Aorta (tissue), 5 donors: ENCODE measurements around the gene RCN2. TPM values are rescaled to one million over a fixed set of nuclear protein-coding genes. Genes with fewer than 3 reads are reported as not detected.

Experiments used
- ATAC-seq: fragments of 200-7000 bp; cut with Tn5 transposase; one replicate; pipeline ENCODE4 v1.9.1; 2022; ENCODE audit warnings: moderate library complexity; ENCODE audit not compliant: low FRiP score
- DNase-seq, 2 donors: peaks; one replicate each; pipeline ENCODE4 v3.0.0-alpha.2; 2020
- H3K27ac ChIP-seq, 2 donors: one replicate each; pipeline ENCODE4 v1.5.1; 2013; ENCODE audit warnings: low read length in 2 of 2, mild to moderate bottlenecking in 2 of 2, moderate library complexity in 2 of 2, control low read depth in 1 of 2, inconsistent platforms in 1 of 2, low read depth in 1 of 2
- H3K27me3 ChIP-seq, 2 donors: one replicate each; pipeline ENCODE4 v1.6.1; 2013; ENCODE audit warnings: control low read depth in 1 of 2, low read length in 1 of 2, mild to moderate bottlenecking in 1 of 2, moderate library complexity in 1 of 2; ENCODE audit not compliant: insufficient read depth in 2 of 2, control insufficient read depth in 1 of 2
- H3K36me3 ChIP-seq, 2 donors: one replicate each; pipeline ENCODE4 v1.6.1; 2013; ENCODE audit warnings: control low read depth in 1 of 2, low read length in 1 of 2, mild to moderate bottlenecking in 1 of 2; ENCODE audit not compliant: insufficient read depth in 2 of 2, control insufficient read depth in 1 of 2
- H3K4me1 ChIP-seq, 2 donors: one replicate each; pipeline ENCODE4 v1.6.1; 2013; ENCODE audit warnings: low read length in 2 of 2, control low read depth in 1 of 2, mild to moderate bottlenecking in 1 of 2, moderate library complexity in 1 of 2; ENCODE audit not compliant: insufficient read depth in 2 of 2, control insufficient read depth in 1 of 2
- H3K4me3 ChIP-seq, 2 donors: one replicate each; pipeline ENCODE4 v1.5.1; 2013; ENCODE audit warnings: low read length in 2 of 2, control low read depth in 1 of 2, mild to moderate bottlenecking in 1 of 2
- H3K9me3 ChIP-seq: one replicate; pipeline ENCODE4 v1.6.1; 2013; ENCODE audit warnings: mild to moderate bottlenecking, low read length; ENCODE audit not compliant: control insufficient read depth
- WGBS, 2 donors: extraction: QIAGEN DNeasy Blood & Tissue Kit; methylation state at CpG; one replicate each; pipeline ENCODE4 v1.1.7; 2013; 5-methylcytosine and 5-hydroxymethylcytosine counted together
- intact Hi-C, 2 donors: fragments of 100-400 bp; cut with DNase I; formaldehyde crosslinking; loops; one replicate each; pipeline versions ENCODE4 v1.14.2 to v1.15.0; 2022
- polyA plus RNA-seq, 2 donors: library from polyadenylated mRNA; stranded (reverse); fragments of 200-250 nt; gene quantifications; one replicate each; pipeline ENCODE4 v1.2.3, GENCODE V29; 2013
- total RNA-seq, 2 donors: library from RNA; stranded (reverse); fragmentation: NEBNext Ultra II Directional; extraction: Animal tissue kit (Norgen Biotek cat#: 25700); gene quantifications; one replicate each; pipeline ENCODE4 v1.2.1, GENCODE V29; 2021
- donor health status: healthy with polysubstance abuse.
- donor health status: Bipolar disorder and iron deficiency.
- donor health status: DM: no; HTN: no; CAD: no.
- donor health status: DM: no; HTN: no; CAD: no.
- donor health status: DM: yes; HTN: yes; CAD: no.

RCN2 gene
- total and polyA plus RNA-seq, 4 donors, result 41.0 to 65.0 (median 55.7) TPM

GRCh38 chr15:76982356-76982755, 50.8 kb downstream of the RCN2 start:
- intact Hi-C loops, result no loop called here
- Histone ChIP-seq H3K27ac (no peak overlapping the region), H3K4me3 (no peak overlapping the region), H3K36me3 (no peaks in the 10 kb centered on the region), H3K27me3 (no peaks in the 10 kb centered on the region), H3K4me1 (no peaks in the 10 kb centered on the region), H3K9me3 (no peaks in the 10 kb centered on the region)
- ATAC-seq (no peak), DNase-seq (peak; percentile 21 to 23)
- WGBS, 2 donors, result 89 to 91% methylated on average over 9 of the region's 9 CpGs

- Histone ChIP-seq H3K36me3 (no peaks in the 10 kb centered on the region), H3K4me3 (no peak overlapping the region), H3K9me3 (no peaks in the 10 kb centered on the region), H3K4me1 (no peaks in the 10 kb centered on the region), H3K27ac (no peak overlapping the region), H3K27me3 (no peaks in the 10 kb centered on the region)
- intact Hi-C loops, result no loop called here
- ATAC-seq (no peak), DNase-seq (peak in 1 of 2 donors; percentile 14)
- WGBS, 2 donors, result 81 to 83% methylated on average over 6 of the region's 6 CpGs
Measured at GRCh38 chr15:76982756-76983155, 51.2 kb downstream of the RCN2 start.

DNA sequence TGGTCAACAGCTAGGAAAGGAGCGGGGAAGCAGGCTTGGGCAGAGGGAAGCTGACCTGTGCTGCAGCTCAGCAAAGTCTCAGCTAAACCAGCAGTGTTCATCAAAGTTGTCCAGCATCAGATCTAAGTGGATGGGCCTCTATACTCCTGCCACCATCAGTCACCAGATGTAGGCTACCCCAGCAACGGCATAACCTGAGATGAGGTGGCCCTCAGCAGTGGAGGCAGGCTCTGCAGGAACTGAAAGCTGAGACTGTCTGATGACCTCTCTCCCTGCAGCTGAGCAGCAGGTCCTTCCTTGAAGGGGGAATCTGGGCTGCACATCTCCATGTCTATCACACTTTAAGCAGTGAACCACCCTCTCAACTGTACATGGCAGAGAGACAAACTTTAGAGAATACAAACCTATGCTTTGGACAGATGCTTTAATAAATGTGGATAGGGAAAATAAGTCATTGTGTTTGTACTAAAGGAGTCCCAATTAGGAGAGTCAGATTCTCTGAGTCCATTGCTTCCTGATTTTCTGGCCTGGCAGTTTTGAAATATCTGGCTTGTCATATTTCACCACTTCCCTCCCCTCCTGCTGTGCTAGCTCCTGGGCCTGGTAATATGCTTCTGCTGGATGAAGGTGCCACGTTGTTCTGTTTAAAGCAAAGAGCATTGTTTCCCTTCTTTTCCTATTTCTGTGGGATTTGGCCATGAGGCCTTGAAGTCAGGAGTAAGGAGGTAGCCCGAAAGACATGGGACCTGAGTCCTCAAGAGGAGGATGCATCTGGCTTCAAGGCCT, 52.2 kb downstream of the RCN2 start:
- no peaks in the 10 kb centered on the region for H3K4me1 ChIP-seq
- DNase-seq (peak; percentile 9 to 46), ATAC-seq (peak; percentile 29)
- no peak overlapping the region for H3K27ac ChIP-seq
- no peak overlapping the region for H3K4me3 ChIP-seq
- H3K9me3 ChIP-seq, result no peaks in the 10 kb centered on the region
- H3K36me3 ChIP-seq, result no peaks in the 10 kb centered on the region
- WGBS, 2 donors, result 79 to 80% methylated on average over 4 of the region's 4 CpGs
- intact Hi-C loops, result no loop called here
- H3K27me3 ChIP-seq, result no peaks in the 10 kb centered on the region

DNA sequence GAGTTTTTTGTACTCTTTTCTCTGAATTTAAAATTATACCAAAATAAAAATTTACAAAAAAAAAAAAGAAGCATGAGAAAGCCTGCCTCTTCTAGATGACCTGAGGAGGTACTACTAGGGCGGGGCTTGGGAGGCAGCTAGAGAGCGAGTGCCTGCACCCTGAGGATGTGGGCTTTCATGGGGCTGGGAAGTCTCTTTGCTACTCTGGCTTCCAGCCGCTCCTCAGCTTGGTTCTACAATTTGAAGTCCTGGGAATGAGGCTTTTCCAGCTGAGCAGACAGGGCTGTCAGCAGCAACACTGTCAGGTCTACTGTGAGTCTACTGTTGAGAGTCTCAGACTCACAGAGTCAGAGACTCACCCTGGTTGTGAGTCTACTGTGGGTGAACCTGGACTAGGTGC, 55.2 kb downstream of the RCN2 start:
- Histone ChIP-seq H3K27me3 (no peaks in the 10 kb centered on the region), H3K4me1 (no peaks in the 10 kb centered on the region), H3K9me3 (no peaks in the 10 kb centered on the region), H3K27ac (no peak overlapping the region), H3K36me3 (no peaks in the 10 kb centered on the region), H3K4me3 (no peak overlapping the region)
- 89 to 92% methylated on average over 3 of the region's 3 CpGs for WGBS, 2 donors
- intact Hi-C loops, result no loop called here
- no peak for ATAC-seq
- DNase-seq, result peak; percentile 31 to 34

DNA sequence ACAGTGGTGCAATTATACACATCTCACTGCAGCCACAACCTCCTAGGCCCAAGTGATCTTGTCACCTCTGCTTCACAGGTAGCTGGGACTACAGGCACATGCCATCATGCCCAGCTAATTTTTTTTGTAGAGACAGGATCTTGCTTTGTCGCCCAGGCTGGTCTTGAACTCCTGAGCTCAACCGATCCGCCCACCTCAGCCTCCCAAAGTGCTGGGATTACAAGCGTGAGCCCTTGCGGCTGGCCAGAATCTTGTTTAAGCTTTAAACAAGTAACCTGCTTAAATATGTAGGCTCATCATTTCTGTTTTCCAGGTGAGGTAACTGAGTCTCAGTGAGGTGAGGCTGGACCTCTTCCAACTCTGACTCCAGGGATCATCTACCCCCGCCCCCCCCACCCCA, 55.7 kb downstream of the RCN2 start:
- no peak overlapping the region for H3K27ac ChIP-seq
- intact Hi-C loops, result no loop called here
- H3K9me3 ChIP-seq, result no peaks in the 10 kb centered on the region
- WGBS, 2 donors, result 93 to 96% methylated on average over 6 of the region's 6 CpGs
- no peaks in the 10 kb centered on the region for H3K27me3 ChIP-seq
- H3K4me1 ChIP-seq, result no peaks in the 10 kb centered on the region
- no peak overlapping the region for H3K4me3 ChIP-seq
- DNase-seq (peak; percentile 27 to 28), ATAC-seq (no peak)
- H3K36me3 ChIP-seq, result no peaks in the 10 kb centered on the region

DNA sequence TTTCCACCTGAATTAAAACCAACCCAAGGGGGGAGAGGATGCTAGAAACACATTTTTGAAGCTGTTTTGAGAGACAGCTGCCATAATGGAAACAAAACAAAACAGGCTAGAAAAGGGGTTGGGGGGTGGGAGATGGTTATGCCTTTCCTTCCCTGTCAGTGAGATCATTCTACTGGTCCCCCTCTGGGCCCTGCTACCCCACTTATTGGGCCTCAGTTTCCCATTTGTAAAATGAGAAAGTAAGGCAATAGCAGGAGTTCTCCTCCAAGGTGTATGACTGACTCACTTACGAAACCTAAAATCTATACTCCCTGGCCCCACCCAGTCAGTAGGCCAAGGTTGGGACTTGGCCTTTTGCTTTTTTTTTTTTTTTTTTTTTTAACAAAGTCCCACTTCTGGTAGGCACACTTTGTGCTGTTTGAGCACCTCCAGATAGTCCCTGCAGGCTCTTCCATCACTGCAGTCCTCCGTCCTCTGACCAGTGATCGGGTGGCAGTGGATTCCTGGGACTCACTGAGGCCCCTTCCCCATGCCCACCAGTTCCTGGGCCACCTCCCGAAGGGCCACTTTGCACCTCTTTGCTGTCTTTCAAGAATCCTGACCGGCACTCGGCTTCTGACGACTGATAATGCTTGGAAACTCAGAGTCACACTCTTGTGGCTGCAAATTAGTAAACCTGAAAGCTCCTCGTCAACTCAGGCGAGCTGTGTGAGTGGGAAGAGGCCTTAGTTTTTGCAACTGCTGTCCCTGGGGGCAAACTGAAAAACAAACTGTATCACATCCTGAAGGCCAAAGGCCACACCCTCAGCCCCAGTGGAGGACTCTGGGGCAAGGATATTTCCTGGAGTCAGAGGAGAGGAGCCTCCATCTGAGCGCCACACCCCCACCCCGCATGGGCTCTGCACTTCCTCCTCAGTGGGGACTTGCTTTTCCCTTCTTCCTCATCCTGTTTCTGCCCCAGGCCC, 56.6 kb downstream of the RCN2 start:
- Histone ChIP-seq H3K4me1 (no peaks in the 10 kb centered on the region), H3K4me3 (no peak overlapping the region), H3K27me3 (no peaks in the 10 kb centered on the region), H3K36me3 (no peaks in the 10 kb centered on the region), H3K27ac (no peak overlapping the region), H3K9me3 (no peaks in the 10 kb centered on the region)
- ATAC-seq (no peak), DNase-seq (peak; percentile 79 to 87)
- WGBS, 2 donors, result 89% methylated on average over 11 of the region's 11 CpGs
- intact Hi-C loops, result no loop called here

DNA sequence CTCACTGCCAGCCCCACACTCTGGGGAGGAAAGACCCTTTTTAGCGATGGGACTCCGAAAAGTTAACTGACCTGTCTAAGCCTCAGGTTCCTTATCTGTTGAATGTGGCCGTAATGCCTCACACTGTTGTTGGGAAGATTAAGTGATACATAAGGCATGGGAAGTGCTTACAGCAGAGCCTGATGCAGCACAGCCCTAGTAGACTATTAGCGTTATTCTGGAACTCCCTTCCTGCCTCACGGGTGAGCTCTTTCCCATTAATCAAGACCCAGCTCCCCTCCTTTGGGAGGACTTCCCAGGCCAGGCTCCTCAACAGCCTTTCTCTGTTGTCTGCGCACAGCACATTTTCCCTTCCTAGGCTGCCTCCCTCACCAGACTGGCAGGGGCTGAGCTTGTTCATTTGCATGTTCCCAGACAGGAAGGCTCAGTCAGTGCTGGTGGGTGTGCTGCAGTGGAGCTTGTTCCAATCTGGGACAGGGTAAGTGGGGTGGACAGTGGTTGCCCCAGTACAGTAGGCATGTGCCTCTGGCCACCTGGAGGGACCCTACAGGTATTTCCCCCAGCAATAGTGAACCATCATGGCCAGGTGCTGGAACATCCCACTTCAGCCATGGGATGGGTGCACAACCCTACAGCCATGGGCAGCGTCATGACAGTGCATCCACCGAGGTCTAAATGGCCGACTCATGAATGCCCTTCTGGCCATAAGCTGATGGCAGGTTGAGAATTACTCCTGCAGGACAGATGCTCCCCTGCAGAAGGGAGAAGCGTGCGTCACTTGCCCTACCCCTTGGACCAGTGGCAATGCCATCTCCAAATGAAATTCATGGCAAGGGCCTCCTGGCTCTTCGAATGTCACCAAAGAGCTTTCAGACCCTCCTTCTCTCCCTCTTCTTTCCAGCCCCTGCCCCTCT, 57.6 kb downstream of the RCN2 start:
- Histone ChIP-seq H3K36me3 (no peaks in the 10 kb centered on the region), H3K4me1 (no peaks in the 10 kb centered on the region), H3K9me3 (no peaks in the 10 kb centered on the region), H3K27me3 (no peaks in the 10 kb centered on the region), H3K4me3 (no peak overlapping the region), H3K27ac (no peak overlapping the region)
- no peak for ATAC-seq
- intact Hi-C loops, result no loop called here
- DNase-seq, result peak; percentile 40 to 63
- WGBS, 2 donors, result 89 to 91% methylated on average over 12 of the region's 12 CpGs

DNA sequence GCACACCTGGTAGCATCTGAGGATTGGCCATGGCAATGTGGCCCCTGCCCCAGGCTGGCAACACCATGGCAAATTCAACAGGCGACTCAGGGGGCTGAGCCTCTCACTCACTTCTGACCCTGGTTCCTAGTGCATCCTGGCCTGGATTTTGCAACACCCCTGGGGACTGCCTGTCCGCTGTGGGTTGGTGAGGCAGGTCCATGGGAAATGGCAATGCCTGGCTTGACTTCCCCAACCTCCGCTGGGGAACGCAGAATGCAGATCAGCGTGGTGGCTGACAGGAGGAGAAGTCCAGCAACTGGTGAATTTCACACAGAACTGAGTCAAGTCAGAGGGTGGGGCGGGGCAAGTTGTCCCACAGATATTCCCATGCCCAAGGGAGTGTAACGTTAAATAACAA, 59.5 kb downstream of the RCN2 start:
- Histone ChIP-seq H3K27ac (no peak overlapping the region), H3K4me1 (no peaks in the 10 kb centered on the region), H3K27me3 (no peaks in the 10 kb centered on the region), H3K4me3 (no peak overlapping the region), H3K9me3 (no peaks in the 10 kb centered on the region), H3K36me3 (no peaks in the 10 kb centered on the region)
- 85 to 91% methylated on average over 7 of the region's 7 CpGs for WGBS, 2 donors
- intact Hi-C loops, result no loop called here
- ATAC-seq (no peak), DNase-seq (peak; percentile 66 to 72)
